Measurements from ENCODE around the gene LTO1. TPM values are rescaled to one million over a fixed set of nuclear protein-coding genes. Genes with fewer than 3 reads are reported as not detected.

LTO1 gene
- total and polyA plus RNA-seq, 2 of the 13 experiments (the other 11 are each of a cell fraction or from before 2014, with no cell fraction given), result 11.8 to 15.0 TPM

DNA sequence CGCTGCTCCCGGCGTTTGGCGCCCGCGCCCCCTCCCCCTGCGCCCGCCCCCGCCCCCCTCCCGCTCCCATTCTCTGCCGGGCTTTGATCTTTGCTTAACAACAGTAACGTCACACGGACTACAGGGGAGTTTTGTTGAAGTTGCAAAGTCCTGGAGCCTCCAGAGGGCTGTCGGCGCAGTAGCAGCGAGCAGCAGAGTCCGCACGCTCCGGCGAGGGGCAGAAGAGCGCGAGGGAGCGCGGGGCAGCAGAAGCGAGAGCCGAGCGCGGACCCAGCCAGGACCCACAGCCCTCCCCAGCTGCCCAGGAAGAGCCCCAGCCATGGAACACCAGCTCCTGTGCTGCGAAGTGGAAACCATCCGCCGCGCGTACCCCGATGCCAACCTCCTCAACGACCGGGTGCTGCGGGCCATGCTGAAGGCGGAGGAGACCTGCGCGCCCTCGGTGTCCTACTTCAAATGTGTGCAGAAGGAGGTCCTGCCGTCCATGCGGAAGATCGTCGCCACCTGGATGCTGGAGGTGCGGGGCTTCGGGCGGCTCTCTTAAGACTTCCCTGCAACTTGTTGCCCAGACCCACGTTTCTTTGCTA is 34.1 kb downstream of the LTO1 start, which contains the start of gene CCND1 (continued):
- TF ChIP-seq, protein P1, sequence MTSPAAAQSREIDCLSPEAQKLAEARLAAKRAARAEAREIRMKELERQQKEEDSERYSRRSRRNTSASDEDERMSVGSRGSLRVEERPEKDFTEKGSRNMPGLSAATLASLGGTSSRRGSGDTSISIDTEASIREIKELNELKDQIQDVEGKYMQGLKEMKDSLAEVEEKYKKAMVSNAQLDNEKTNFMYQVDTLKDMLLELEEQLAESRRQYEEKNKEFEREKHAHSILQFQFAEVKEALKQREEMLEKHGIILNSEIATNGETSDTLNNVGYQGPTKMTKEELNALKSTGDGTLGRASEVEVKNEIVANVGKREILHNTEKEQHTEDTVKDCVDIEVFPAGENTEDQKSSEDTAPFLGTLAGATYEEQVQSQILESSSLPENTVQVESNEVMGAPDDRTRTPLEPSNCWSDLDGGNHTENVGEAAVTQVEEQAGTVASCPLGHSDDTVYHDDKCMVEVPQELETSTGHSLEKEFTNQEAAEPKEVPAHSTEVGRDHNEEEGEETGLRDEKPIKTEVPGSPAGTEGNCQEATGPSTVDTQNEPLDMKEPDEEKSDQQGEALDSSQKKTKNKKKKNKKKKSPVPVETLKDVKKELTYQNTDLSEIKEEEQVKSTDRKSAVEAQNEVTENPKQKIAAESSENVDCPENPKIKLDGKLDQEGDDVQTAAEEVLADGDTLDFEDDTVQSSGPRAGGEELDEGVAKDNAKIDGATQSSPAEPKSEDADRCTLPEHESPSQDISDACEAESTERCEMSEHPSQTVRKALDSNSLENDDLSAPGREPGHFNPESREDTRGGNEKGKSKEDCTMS (CRISPR knock-in tag; conservative IDR thresholded peaks at IDR 0.05), result no peak
- TF ChIP-seq SAP130 (CRISPR knock-in tag; IDR thresholded peaks at IDR 0.05; ENCODE audit: low read depth), result peak; percentile 85
- TF ChIP-seq ZBTB7A (CRISPR knock-in tag; IDR thresholded peaks at IDR 0.05), result 0 out of 2 replicates have a peak, but pooled peaks have one; percentile 54
- no peak for TF ChIP-seq PHF5A (CRISPR knock-in tag; IDR thresholded peaks at IDR 0.05; ENCODE audit: low read depth, unreplicated experiment)
- TF ChIP-seq ZNF407 (CRISPR knock-in tag; IDR thresholded peaks at IDR 0.05; ENCODE audit: not compliant biosample characterization), result no peak
- TF ChIP-seq ZNF574 (CRISPR knock-in tag; IDR thresholded peaks at IDR 0.05), result peak; percentile 87
- no peak for TF ChIP-seq MTF2 (CRISPR knock-in tag; IDR thresholded peaks at IDR 0.05; ENCODE audit: borderline replicate concordance)
- peak; percentile 77; the same call in 1 of the 2 replicates for TF ChIP-seq ZNF275 (CRISPR knock-in tag; IDR thresholded peaks at IDR 0.05; ENCODE audit: borderline replicate concordance)
- peak; percentile 86; the same call in 1 of the 2 replicates for TF ChIP-seq ZNF232 (CRISPR knock-in tag; IDR thresholded peaks at IDR 0.05; ENCODE audit: borderline replicate concordance)
- peak; percentile 75 for TF ChIP-seq ZNF792 (CRISPR knock-in tag; IDR thresholded peaks at IDR 0.05)
- no peak for TF ChIP-seq FOXC1 (CRISPR knock-in tag; IDR thresholded peaks at IDR 0.05; ENCODE audit: borderline replicate concordance)
- TF ChIP-seq, protein P2, sequence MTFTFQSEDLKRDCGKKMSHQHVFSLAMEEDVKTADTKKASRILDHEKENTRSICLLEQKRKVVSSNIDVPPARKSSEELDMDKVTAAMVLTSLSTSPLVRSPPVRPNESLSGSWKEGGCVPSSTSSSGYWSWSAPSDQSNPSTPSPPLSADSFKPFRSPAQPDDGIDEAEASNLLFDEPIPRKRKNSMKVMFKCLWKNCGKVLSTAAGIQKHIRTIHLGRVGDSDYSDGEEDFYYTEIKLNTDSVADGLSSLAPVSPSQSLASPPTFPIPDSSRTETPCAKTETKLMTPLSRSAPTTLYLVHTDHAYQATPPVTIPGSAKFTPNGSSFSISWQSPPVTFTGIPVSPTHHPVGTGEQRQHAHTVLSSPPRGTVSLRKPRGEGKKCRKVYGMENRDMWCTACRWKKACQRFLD (CRISPR knock-in tag; IDR thresholded peaks at IDR 0.05; ENCODE audit: borderline replicate concordance), result no peak

Measured in HepG2 (cell line).